Prostate gland (tissue), 2 donors: Measurements from ENCODE around the gene LMO7. TPM values are rescaled to one million over a fixed set of nuclear protein-coding genes. Genes with fewer than 3 reads are reported as not detected.

Source experiments
- DNase-seq: peaks from one replicate; pipeline ENCODE4 v3.0.0-alpha.2; 2019; ENCODE audit warnings: low spot score
- H3K27ac ChIP-seq, 2 donors: fragments of 200-600 bp; sonication (generic); 2 replicates each; pipeline ENCODE4 v1.5.1; 2017 to 2019
- H3K27me3 ChIP-seq: fragments of 200-600 bp; sonication (generic); replicated peaks from 2 replicates; pipeline ENCODE4 v1.5.1; 2019; ENCODE audit not compliant: insufficient read depth
- H3K36me3 ChIP-seq, 2 donors: fragments of 200-600 bp; sonication (generic); 1 replicate in 1 of 2; 2 replicates in 1 of 2; pipeline versions ENCODE4 v1.5.1 to v1.8.1; 2017 to 2019
- H3K4me1 ChIP-seq: fragments of 200-600 bp; sonication (generic); replicated peaks from 2 replicates; pipeline ENCODE4 v1.5.1; 2019
- H3K4me3 ChIP-seq, 2 donors: fragments of 200-600 bp; sonication (generic); 2 replicates each; pipeline ENCODE4 v1.5.1; 2017 to 2019
- H3K9me3 ChIP-seq: fragments of 200-600 bp; sonication (generic); 2 replicates; pipeline ENCODE4 v1.5.1; 2017
- CTCF ChIP-seq, 4 experiments: fragments of 200-600 bp in 2 of 4; fragments of 450-650 bp in 2 of 4; sonication (generic) in 2 of 4; IDR thresholded peaks; 1 replicate in 3 of 4; 2 replicates in 1 of 4; pipeline ENCODE4 v1.5.1; 2016 to 2019; ENCODE audit warnings: antibody characterized with exemption in 4 of 4, mild to moderate bottlenecking in 2 of 4, moderate library complexity in 2 of 4
- POLR2A ChIP-seq: fragments of 450-650 bp; IDR thresholded peaks from one replicate; pipeline ENCODE4 v1.6.1; 2016; ENCODE audit warnings: antibody characterized with exemption, mild to moderate bottlenecking
- POLR2AphosphoS5 ChIP-seq: sonication (generic); formaldehyde crosslinking; IDR thresholded peaks from one replicate; pipeline ENCODE4 v1.6.1; 2017; ENCODE audit warnings: antibody characterized with exemption
- WGBS: methylation state at CpG from one replicate; pipeline ENCODE4 v1.1.5; 2018; 5-methylcytosine and 5-hydroxymethylcytosine counted together
- intact Hi-C: fragments of 100-400 bp; cut with DNase I; formaldehyde crosslinking; loops from one replicate; pipeline ENCODE4 v1.14.2; 2022
- total RNA-seq, 2 donors: library from RNA; depleted of rRNA; stranded (reverse); fragments of >200 nt; gene quantifications; one replicate each; pipeline ENCODE4 v1.1.0, GENCODE V29; 2016

LMO7 gene
- total RNA-seq, 2 donors from 2014 or later = 87.8 to 99.9 TPM

GRCh38 chr13:75800545-75800944, 164.4 kb downstream of the LMO7 start:
- no peak for DNase-seq
- no peak overlapping the region for H3K27ac ChIP-seq
- H3K4me3 ChIP-seq = no peak overlapping the region
- intact Hi-C loops = no loop called here
- no peaks in the 10 kb centered on the region for H3K36me3 ChIP-seq
- H3K4me1 ChIP-seq = no peaks in the 10 kb centered on the region
- WGBS = 64% methylated on average over 9 of the region's 9 CpGs
- TF ChIP-seq CTCF (IDR thresholded peaks at IDR 0.05) = no peak
- TF ChIP-seq POLR2A = no peak
- TF ChIP-seq POLR2AphosphoS5 = no peak
- H3K9me3 ChIP-seq = no peaks in the 10 kb centered on the region
- no peaks in the 10 kb centered on the region for H3K27me3 ChIP-seq

GRCh38 chr13:75801388-75801945, 165.3 kb downstream of the LMO7 start:
- intact Hi-C loops = no loop called here

GRCh38 chr13:75802161-75802560, 166.0 kb downstream of the LMO7 start:
- 49% methylated on average over 5 of the region's 5 CpGs for WGBS
- DNase-seq = no peak
- Histone ChIP-seq H3K27ac (peak overlapping the region; percentile 68 to 72), H3K9me3 (no peaks in the 10 kb centered on the region), H3K36me3 (no peaks in the 10 kb centered on the region), H3K27me3 (no peaks in the 10 kb centered on the region), H3K4me1 (no peaks in the 10 kb centered on the region), H3K4me3 (no peak overlapping the region)
- TF ChIP-seq POLR2AphosphoS5 = no peak
- TF ChIP-seq CTCF (IDR thresholded peaks at IDR 0.05) = no peak
- TF ChIP-seq POLR2A = no peak
- intact Hi-C loops = no loop called here

More at GRCh38 chr13:75801388-75801945, 165.3 kb downstream of the LMO7 start:
- Histone ChIP-seq H3K27me3 (no peaks in the 10 kb centered on the region), H3K27ac (no peak overlapping the region), H3K36me3 (no peaks in the 10 kb centered on the region), H3K9me3 (no peaks in the 10 kb centered on the region), H3K4me1 (no peaks in the 10 kb centered on the region), H3K4me3 (no peak overlapping the region)
- no peak for TF ChIP-seq POLR2AphosphoS5
- no peak for TF ChIP-seq CTCF (IDR thresholded peaks at IDR 0.05)
- TF ChIP-seq POLR2A = no peak
- no peak for DNase-seq
- WGBS = 95% methylated on average over 5 of the region's 5 CpGs

GRCh38 chr13:75803164-75803611, 167.1 kb downstream of the LMO7 start:
- DNase-seq = peak; percentile 78
- no peaks in the 10 kb centered on the region for H3K27me3 ChIP-seq
- no peaks in the 10 kb centered on the region for H3K9me3 ChIP-seq
- peak overlapping the region; percentile 68 to 72 for H3K27ac ChIP-seq
- H3K36me3 ChIP-seq = no peaks in the 10 kb centered on the region
- WGBS = 25% methylated on average over 1 of the region's 1 CpG
- no peak overlapping the region for H3K4me3 ChIP-seq
- no peaks in the 10 kb centered on the region for H3K4me1 ChIP-seq
- intact Hi-C loops = no loop called here
- TF ChIP-seq POLR2A = no peak
- TF ChIP-seq CTCF (IDR thresholded peaks at IDR 0.05) = peak in 1 of 4 experiments; percentile 7
- peak; percentile 93 for TF ChIP-seq POLR2AphosphoS5

GRCh38 chr13:75804054-75804453, 167.9 kb downstream of the LMO7 start:
- Histone ChIP-seq H3K4me3 (no peak overlapping the region), H3K36me3 (no peaks in the 10 kb centered on the region), H3K27ac (peak overlapping the region; percentile 68 to 72), H3K9me3 (no peaks in the 10 kb centered on the region), H3K27me3 (no peaks in the 10 kb centered on the region), H3K4me1 (no peaks in the 10 kb centered on the region)
- WGBS = 82% methylated on average over 10 of the region's 10 CpGs
- no peak for DNase-seq
- intact Hi-C loops = no loop called here
- TF ChIP-seq CTCF (IDR thresholded peaks at IDR 0.05) = no peak
